Measurements from ENCODE around the gene ACTL6B. TPM values are rescaled to one million over a fixed set of nuclear protein-coding genes. Genes with fewer than 3 reads are reported as not detected.
A peak's percentile ranks its signal among the peaks of the same experiment; 100 is the strongest.

Gene ACTL6B
- total and polyA plus RNA-seq, 2 of the 13 experiments (the other 11 are each of a cell fraction or from before 2014, with no cell fraction given) = not detected

- no peak for TF ChIP-seq HDAC6 (IDR thresholded peaks at IDR 0.05; ENCODE audit: low read depth, low read length)
- no peak for TF ChIP-seq TRIM24 (CRISPR knock-in tag; IDR thresholded peaks at IDR 0.05)
- peak; percentile 64; the same call in 1 of the 2 replicates for TF ChIP-seq USF2 (IDR thresholded peaks at IDR 0.05; ENCODE audit: low read depth, low read length)
- peak; percentile 63; the same call in 1 of the 2 replicates for TF ChIP-seq USF2 (CRISPR knock-in tag; IDR thresholded peaks at IDR 0.05; ENCODE audit: borderline replicate concordance)
- TF ChIP-seq BHLHE40 (IDR thresholded peaks at IDR 0.05; ENCODE audit: low read length) = peak; percentile 86
- TF ChIP-seq CREM (IDR thresholded peaks at IDR 0.05) = no peak
- no peak for TF ChIP-seq CREM (CRISPR knock-in tag; IDR thresholded peaks at IDR 0.05)
- TF ChIP-seq PRDM15 (CRISPR knock-in tag; IDR thresholded peaks at IDR 0.05) = no peak
- TF ChIP-seq MAFK (conservative IDR thresholded peaks at IDR 0.05 in 1 of 2, IDR thresholded peaks at IDR 0.05 in 1 of 2; ENCODE audit: low read length in 2 of 2) = no peak
- TF ChIP-seq MAX (IDR thresholded peaks at IDR 0.05) = peak; percentile 88
- no peak for TF ChIP-seq GRHL1 (CRISPR knock-in tag; conservative IDR thresholded peaks at IDR 0.05)
- no peak for TF ChIP-seq DBP (CRISPR knock-in tag; IDR thresholded peaks at IDR 0.05; ENCODE audit: not compliant biosample characterization)
- TF ChIP-seq ZNF597 (CRISPR knock-in tag; IDR thresholded peaks at IDR 0.05) = no peak
Measured at GRCh38 chr7:100694098-100694745, 38.0 kb upstream of the ACTL6B start, which contains the start of gene GIGYF1 (continued).
